IMR-90 (cell line): ENCODE results near the gene FGR. TPM values are rescaled to one million over a fixed set of nuclear protein-coding genes. Genes with fewer than 3 reads are reported as not detected.

ENCODE experiments used
- ATAC-seq: fragments of 200-7000 bp; cut with Tn5 transposase; 2 replicates; pipeline ENCODE4 v1.9.1; 2020; ENCODE audit warnings: low read depth, mild to moderate bottlenecking, moderate library complexity
- BruUV-seq: library from RNA; stranded (reverse); fragments of 400-500 nt; replicated peaks from 2 replicates; lab custom pipeline; 2021; lab: Mats Ljungman, UMichigan
- CTCF ChIA-PET: fragments of 300-600 bp; formaldehyde crosslinking; extraction: SDS; loops from one replicate; lab custom pipeline; 2021; ENCODE audit warnings: antibody characterized with exemption; lab: Yijun Ruan, JAX
- POLR2A ChIA-PET: fragments of 300-600 bp; sonication (Branson Sonifier 250); formaldehyde crosslinking; loops from one replicate; lab custom pipeline; 2022; ENCODE audit warnings: antibody characterized with exemption; ENCODE audit not compliant: unreplicated experiment; lab: Charles Lee
- DNase-seq: peaks from one replicate; pipeline ENCODE4 v3.0.0; 2013
- H2AFZ ChIP-seq: replicated peaks from 2 replicates; pipeline ENCODE3; 2013; ENCODE audit warnings: low read length, mild to moderate bottlenecking; ENCODE audit not compliant: poor library complexity
- H2AK5ac ChIP-seq: 2 replicates; pipeline ENCODE4 v1.6.1; 2013; ENCODE audit warnings: low read depth, low read length, inconsistent platforms
- H2AK9ac ChIP-seq: replicated peaks from 2 replicates; pipeline ENCODE3; 2013; ENCODE audit warnings: mild to moderate bottlenecking, low read depth, low read length, moderate library complexity; ENCODE audit not compliant: poor library complexity
- H2BK120ac ChIP-seq: 2 replicates; pipeline ENCODE4 v1.6.1; 2013; ENCODE audit warnings: low read depth, low read length, inconsistent platforms
- H2BK15ac ChIP-seq: 3 replicates; pipeline ENCODE4 v1.6.1; 2013; ENCODE audit warnings: low read depth, low read length, inconsistent platforms
- H2BK20ac ChIP-seq: 2 replicates; pipeline ENCODE4 v1.6.1; 2013; ENCODE audit warnings: low read depth, mild to moderate bottlenecking, inconsistent platforms, low read length, moderate library complexity
- H2BK5ac ChIP-seq: 2 replicates; pipeline ENCODE4 v1.6.1; 2013; ENCODE audit warnings: mild to moderate bottlenecking, low read depth, low read length, inconsistent platforms; ENCODE audit not compliant: poor library complexity, severe bottlenecking
- H3K14ac ChIP-seq: replicated peaks from 2 replicates; pipeline ENCODE4 v1.6.1; 2013; ENCODE audit warnings: low read depth, low read length, inconsistent platforms
- H3K18ac ChIP-seq: 2 replicates; pipeline ENCODE4 v1.6.1; 2013; ENCODE audit warnings: low read depth, low read length, control low read depth
- H3K23ac ChIP-seq: 2 replicates; pipeline ENCODE4 v1.6.1; 2013; ENCODE audit warnings: low read depth, low read length, inconsistent platforms
- H3K27ac ChIP-seq: 2 replicates; pipeline ENCODE4 v1.5.1; 2013; ENCODE audit warnings: mild to moderate bottlenecking, control low read depth, low read length; ENCODE audit not compliant: insufficient read depth
- H3K27me3 ChIP-seq: 2 replicates; pipeline ENCODE4 v1.6.1; 2013; ENCODE audit warnings: low read length; ENCODE audit not compliant: control insufficient read depth, insufficient read depth
- H3K36me3 ChIP-seq: 2 replicates; pipeline ENCODE4 v1.6.1; 2013; ENCODE audit warnings: low read length, mixed read lengths; ENCODE audit not compliant: control insufficient read depth, insufficient read depth
- H3K4ac ChIP-seq: 2 replicates; pipeline ENCODE4 v1.6.1; 2013; ENCODE audit warnings: low read depth, low read length, inconsistent platforms
- H3K4me1 ChIP-seq: 2 replicates; pipeline ENCODE4 v1.6.1; 2013; ENCODE audit warnings: low read length, mixed read lengths; ENCODE audit not compliant: control insufficient read depth, insufficient read depth
- H3K4me2 ChIP-seq: 2 replicates; pipeline ENCODE4 v1.6.1; 2013; ENCODE audit warnings: low read depth, mild to moderate bottlenecking, control low read depth, low read length, moderate library complexity
- H3K4me3 ChIP-seq: 2 replicates; pipeline ENCODE4 v1.5.1; 2013; ENCODE audit warnings: low read depth, mild to moderate bottlenecking, control low read depth, low read length, moderate library complexity; ENCODE audit not compliant: insufficient read depth
- H3K56ac ChIP-seq: 2 replicates; pipeline ENCODE4 v1.6.1; 2013; ENCODE audit warnings: low read length, inconsistent platforms; ENCODE audit not compliant: insufficient read depth; ENCODE audit errors: extremely low read depth
- H3K79me1 ChIP-seq, 2 experiments: 2 replicates each; pipeline ENCODE4 v1.6.1; 2013; ENCODE audit warnings: low read length in 2 of 2, inconsistent platforms in 1 of 2, low read depth in 1 of 2
- H3K9ac ChIP-seq: 2 replicates; pipeline ENCODE4 v1.6.1; 2013; ENCODE audit warnings: low read depth, low read length, control low read depth
- H3K9me1 ChIP-seq: 2 replicates; pipeline ENCODE4 v1.6.1; 2013; ENCODE audit warnings: low read length, inconsistent platforms; ENCODE audit not compliant: insufficient read depth
- H3K9me3 ChIP-seq: 2 replicates; pipeline ENCODE4 v1.6.1; 2013; ENCODE audit warnings: low read length; ENCODE audit not compliant: control insufficient read depth, insufficient read depth
- H4K20me1 ChIP-seq: 2 replicates; pipeline ENCODE4 v1.6.1; 2013; ENCODE audit warnings: low read length, inconsistent platforms; ENCODE audit not compliant: insufficient read depth
- H4K5ac ChIP-seq: 2 replicates; pipeline ENCODE4 v1.6.1; 2013; ENCODE audit warnings: mild to moderate bottlenecking, low read depth, low read length, control low read depth
- H4K8ac ChIP-seq, 2 experiments: 2 replicates each; pipeline ENCODE4 v1.6.1; 2013; ENCODE audit warnings: low read depth in 2 of 2, low read length in 2 of 2, control low read depth in 1 of 2, inconsistent platforms in 1 of 2
- H4K91ac ChIP-seq: 2 replicates; pipeline ENCODE4 v1.6.1; 2013; ENCODE audit warnings: low read depth, low read length, inconsistent platforms; ENCODE audit not compliant: insufficient read depth
- POLR2A ChIP-seq: IDR thresholded peaks from 2 replicates; pipeline ENCODE4 v1.6.1; 2012; ENCODE audit warnings: mild to moderate bottlenecking, low read depth, low read length
- WGBS, 2 experiments: methylation state at CpG; one replicate each; pipeline versions ENCODE4 v1.1.5 to v1.1.7; 2013; ENCODE audit warnings: missing lambda C conversion rate in 2 of 2; ENCODE audit not compliant: insufficient read length in 1 of 2; ENCODE audit errors: extremely low coverage in 2 of 2; 5-methylcytosine and 5-hydroxymethylcytosine counted together
- dilution Hi-C: fragments of 300-500 bp; cut with HindIII; formaldehyde crosslinking; loops from one replicate; pipeline ENCODE4 v1.14.3; 2018; ENCODE audit warnings: low sequenced_read_pairs; ENCODE audit not compliant: unreplicated experiment
- in situ Hi-C: fragments of 300-500 bp; cut with MboI; formaldehyde crosslinking; loops from 3 replicates; pipeline ENCODE4 v1.14.3; 2019; ENCODE audit warnings: low sequenced_read_pairs, inconsistent platforms, mixed read lengths
- intact Hi-C: fragments of 100-400 bp; cut with micrococcal nuclease; formaldehyde crosslinking; loops from 2 replicates; pipeline ENCODE4 v1.10.0; 2022
- polyA plus RNA-seq, 3 experiments: library from polyadenylated mRNA; depleted of rRNA; stranded (reverse); fragments of >200 nt; gene quantifications; 2 replicates each; pipeline ENCODE4 v1.2.3, GENCODE V29; 2012; ENCODE audit warnings: low replicate concordance in 1 of 3
- total RNA-seq: library from RNA; depleted of rRNA; stranded (reverse); fragments of >200 nt; gene quantifications from 2 replicates; pipeline ENCODE4 v1.2.3, GENCODE V29; 2012

The FGR gene
- total and polyA plus RNA-seq, 2 of the 4 experiments (the other 2 are of a cell fraction), result not detected

GRCh38 chr1:27605300-27605766 lies 29.7 kb downstream of the FGR start:
- no peaks in the 10 kb centered on the region for H3K9me3 ChIP-seq
- H3K14ac ChIP-seq, result no peak overlapping the region
- H4K20me1 ChIP-seq, result peaks cover 24% of the 10 kb centered on the region
- H2BK120ac ChIP-seq, result no peak overlapping the region
- H3K23ac ChIP-seq, result no peak overlapping the region
- H3K27me3 ChIP-seq, result peaks cover 10% of the 10 kb centered on the region
- no peak for ATAC-seq
- no peak overlapping the region for H4K8ac ChIP-seq
- peak overlapping the region; percentile 20; the same call in 1 of the 2 replicates for H2AK5ac ChIP-seq
- no peak overlapping the region for H3K9ac ChIP-seq
- no peak overlapping the region for H3K4ac ChIP-seq
- H3K79me1 ChIP-seq, result peaks cover 0 to 22% of the 10 kb centered on the region in 2 experiments; a peak in 2 of 4 replicates
- no peaks in the 10 kb centered on the region for H3K36me3 ChIP-seq
- WGBS, 2 experiments, result 81% methylated on average over 6 of the region's 7 CpGs; no CpG with 5 or more reads in 1 of the 2 experiments
- H3K4me3 ChIP-seq, result no peak overlapping the region
- in situ Hi-C loops (loop anchor here (5.0 kb wide), 2 partner anchors 208 to 303 kb away; no protein-coding TSS in a partner anchor), intact Hi-C loops (no loop called here), dilution Hi-C loops (no loop called here)
- no peak for TF ChIP-seq POLR2A
- BruUV-seq, result no TSS peak
- no peak overlapping the region for H3K27ac ChIP-seq
- no peak overlapping the region for H2BK5ac ChIP-seq
- H4K91ac ChIP-seq, result no peak overlapping the region
- H2BK15ac ChIP-seq, result no peak overlapping the region
- H2BK20ac ChIP-seq, result no peak overlapping the region
- POLR2A ChIA-PET, result no interaction called here
- no peak overlapping the region for H3K4me2 ChIP-seq
- H3K9me1 ChIP-seq, result no peaks in the 10 kb centered on the region
- H3K18ac ChIP-seq, result no peak overlapping the region
- H4K5ac ChIP-seq, result no peak overlapping the region
- CTCF ChIA-PET, result interaction anchor here (0.6 to 2.6 kb wide), 5 partner anchors 49 to 309 kb away, joined by 3 to 13 read pairs (median 3); no protein-coding TSS in a partner anchor
- no peak overlapping the region for H3K56ac ChIP-seq
- DNase-seq, result no peak
- H2AK9ac ChIP-seq, result no peak overlapping the region
- peaks cover 6% of the 10 kb centered on the region for H3K4me1 ChIP-seq
- no peak overlapping the region for H2AFZ ChIP-seq
